Measurements from ENCODE around the gene PARP8.
"Not testable (repeated sequence)": the region's sequence is repeated elsewhere in the genome, so short reads cannot be mapped to it uniquely, and the experiment has no call there.

PARP8 gene

GRCh38 chr5:50774446-50775175, 108.2 kb downstream of the PARP8 start:
- not testable (repeated sequence) for DNase-seq (ENCODE audit: low read depth in 2 of 2)

DNA sequence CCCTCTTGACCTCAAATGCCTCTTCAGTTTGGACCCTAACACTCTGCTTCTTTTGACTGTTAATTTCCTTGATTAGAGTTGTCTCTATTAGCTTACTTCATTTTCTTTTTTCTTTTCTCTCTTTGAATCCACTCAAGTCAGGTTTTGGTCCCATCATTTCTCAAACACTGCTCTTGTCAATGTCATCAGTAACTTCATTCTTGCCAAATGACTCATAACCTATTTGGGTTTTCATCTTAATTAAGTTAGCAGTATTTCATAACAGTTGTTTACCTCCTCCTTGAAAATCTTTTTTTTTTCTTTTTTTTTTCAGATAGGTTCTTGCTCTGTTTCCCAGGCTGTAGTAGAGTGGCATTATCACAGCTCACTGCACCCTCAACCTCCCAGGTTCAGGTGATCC, 119.6 kb downstream of the PARP8 start:
- DNase-seq (ENCODE audit: low read depth in 2 of 2) = no peak

GRCh38 chr5:50791813-50792212, 125.4 kb downstream of the PARP8 start:
- no peak for DNase-seq (ENCODE audit: low read depth in 2 of 2)

GRCh38 chr5:50792843-50793242, 126.4 kb downstream of the PARP8 start:
- no peak for DNase-seq (ENCODE audit: low read depth in 2 of 2)

GRCh38 chr5:50794812-50795211, 128.4 kb downstream of the PARP8 start:
- DNase-seq (ENCODE audit: low read depth in 2 of 2) = no peak

- DNase-seq (ENCODE audit: low read depth in 2 of 2) = no peak
Measured at GRCh38 chr5:50798002-50798401, 131.6 kb downstream of the PARP8 start.

DNA sequence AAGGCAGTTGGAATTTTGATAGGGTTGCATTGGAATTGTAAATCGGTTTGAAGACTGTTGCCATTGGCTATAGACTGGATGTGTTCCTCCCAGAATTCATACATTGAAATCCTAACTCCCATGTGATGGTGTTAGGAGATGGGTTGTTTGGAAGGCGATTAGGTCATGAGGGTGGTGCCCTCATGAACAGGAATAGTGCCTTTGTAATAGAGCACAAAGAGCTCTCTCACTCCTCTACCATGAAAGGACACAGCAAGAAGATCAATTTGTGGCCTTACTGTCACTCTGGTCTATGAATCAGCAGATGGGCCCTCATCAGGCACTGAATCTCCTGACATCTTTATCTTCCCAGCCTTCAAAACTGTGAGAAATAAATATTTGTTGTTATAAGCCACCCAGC, 133.2 kb downstream of the PARP8 start:
- DNase-seq (ENCODE audit: low read depth in 2 of 2) = no peak

DNA sequence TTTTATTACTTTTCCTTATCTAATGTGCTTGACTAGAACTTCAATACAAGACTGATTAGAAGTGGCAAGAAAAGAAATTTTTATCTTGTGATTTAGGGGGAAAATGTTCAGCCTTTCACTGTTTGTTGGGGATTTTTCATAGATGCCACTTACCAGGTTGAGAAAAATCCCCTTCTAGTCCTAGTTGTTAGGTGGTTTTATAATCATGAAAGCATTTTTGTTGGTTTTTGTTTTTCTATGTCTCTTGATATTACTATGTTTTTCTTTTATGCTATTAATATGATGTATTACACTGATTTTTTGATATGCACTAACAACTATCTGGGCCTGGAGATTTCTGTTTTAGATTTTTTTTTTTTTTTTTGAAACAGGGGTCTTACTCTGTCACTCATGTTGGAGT, 134.0 kb downstream of the PARP8 start:
- DNase-seq (ENCODE audit: low read depth in 2 of 2) = no peak

GRCh38 chr5:50807661-50808060, 141.2 kb downstream of the PARP8 start:
- DNase-seq (ENCODE audit: low read depth in 2 of 2) = no peak

DNA sequence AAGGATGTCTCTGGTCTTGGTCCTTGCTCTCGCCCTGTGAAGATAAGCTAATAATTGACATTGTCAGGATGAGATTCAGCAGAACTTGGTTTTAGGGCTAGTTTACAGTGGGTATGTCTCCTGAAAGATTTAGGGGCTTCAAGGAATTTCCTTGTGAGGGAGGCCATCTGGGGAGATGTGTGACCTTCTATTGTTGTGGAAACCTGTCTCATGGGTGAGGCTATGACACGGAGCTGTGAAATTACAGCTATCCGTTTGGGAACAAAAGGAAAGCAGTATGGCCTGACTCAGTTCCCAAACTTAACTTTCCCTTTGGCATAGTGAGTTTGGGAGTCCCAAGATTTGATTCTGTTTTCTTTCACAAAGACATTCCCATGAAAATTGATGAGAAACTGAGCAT, 142.0 kb downstream of the PARP8 start:
- DNase-seq (ENCODE audit: low read depth in 2 of 2) = no peak

GRCh38 chr5:50811746-50812145, 145.3 kb downstream of the PARP8 start:
- not testable (repeated sequence) for DNase-seq (ENCODE audit: low read depth in 2 of 2)

- DNase-seq (ENCODE audit: low read depth in 2 of 2) = no peak
Measured at GRCh38 chr5:50813691-50814090, 147.3 kb downstream of the PARP8 start.

GRCh38 chr5:50814556-50814955, 148.1 kb downstream of the PARP8 start:
- DNase-seq (ENCODE audit: low read depth in 2 of 2) = no peak

- no peak for DNase-seq (ENCODE audit: low read depth in 2 of 2)
Measured at GRCh38 chr5:50822046-50822445, 155.6 kb downstream of the PARP8 start.

DNA sequence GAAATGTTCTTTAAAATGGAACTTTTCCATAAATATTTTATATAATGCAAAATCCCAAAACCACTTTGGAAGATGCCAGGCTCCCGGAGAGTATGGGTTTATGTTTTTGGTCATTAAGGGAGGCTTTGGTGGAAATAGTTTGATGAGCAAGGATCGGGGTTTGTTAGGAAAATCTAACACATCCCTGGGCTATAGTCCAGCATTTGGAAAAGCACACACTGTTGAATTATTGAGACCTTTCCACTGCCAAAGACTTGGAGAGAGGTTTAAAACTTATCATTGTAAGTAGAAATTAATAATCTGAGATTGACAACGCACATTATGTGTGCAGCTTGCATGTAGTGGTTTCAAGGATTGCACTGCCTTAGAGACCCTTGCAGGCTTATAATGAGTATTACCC, 156.3 kb downstream of the PARP8 start:
- no peak for DNase-seq (ENCODE audit: low read depth in 2 of 2)

DNA sequence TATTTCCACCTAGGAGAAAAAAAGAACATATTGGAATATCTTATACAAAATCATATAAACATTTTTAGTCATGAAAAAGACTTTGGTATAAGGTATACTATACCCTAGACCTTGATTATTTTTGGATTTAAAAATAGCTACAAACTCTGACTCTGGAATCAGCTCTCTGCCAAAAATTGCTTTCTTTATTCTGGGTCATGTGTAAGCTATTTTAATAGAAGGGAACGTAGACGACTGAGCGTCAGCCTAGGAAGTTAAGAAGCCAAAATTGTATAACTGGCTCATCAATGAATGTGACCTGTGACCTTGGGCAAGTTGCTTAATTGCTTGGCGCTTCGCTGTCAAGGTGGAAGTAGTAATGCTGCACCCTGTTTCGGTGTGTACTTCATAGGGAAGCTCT, 157.1 kb downstream of the PARP8 start:
- DNase-seq (ENCODE audit: low read depth in 2 of 2) = no peak

GRCh38 chr5:50824109-50824508, 157.7 kb downstream of the PARP8 start:
- no peak for DNase-seq (ENCODE audit: low read depth in 2 of 2)

DNA sequence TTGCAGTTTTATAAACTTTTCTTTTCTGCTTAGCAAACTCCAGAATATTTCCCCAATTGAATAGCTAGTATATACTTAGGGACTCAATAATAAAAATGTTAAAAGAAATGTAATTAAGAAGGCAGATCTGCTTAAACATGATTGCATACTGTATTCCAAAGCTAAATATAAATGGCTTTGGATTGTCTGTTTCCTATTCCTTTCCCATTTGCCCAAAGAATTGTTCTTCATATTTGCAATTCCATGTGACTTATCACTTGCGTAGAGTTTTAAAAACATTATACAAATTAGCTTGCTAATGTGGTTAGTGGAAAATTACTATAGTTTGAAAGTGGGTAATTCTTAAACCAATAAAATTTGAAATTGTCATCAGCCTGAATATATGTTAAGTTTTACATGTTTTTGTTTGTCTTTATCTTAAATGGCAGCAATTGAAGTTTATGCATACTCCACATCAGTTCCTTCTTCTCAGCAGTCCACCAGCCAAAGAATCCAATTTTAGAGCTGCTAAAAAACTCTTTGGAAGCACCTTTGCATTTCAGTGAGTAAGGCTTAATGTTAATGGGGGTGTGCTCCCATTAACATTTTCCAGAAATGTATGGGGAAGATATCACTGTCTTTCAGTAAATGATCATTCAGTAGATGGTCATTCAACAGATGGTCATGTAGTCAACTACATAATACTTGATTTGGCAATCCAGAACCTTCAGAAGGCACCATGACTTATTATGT, 161.2 kb downstream of the PARP8 start:
- DNase-seq (ENCODE audit: low read depth in 2 of 2) = no peak

DNA sequence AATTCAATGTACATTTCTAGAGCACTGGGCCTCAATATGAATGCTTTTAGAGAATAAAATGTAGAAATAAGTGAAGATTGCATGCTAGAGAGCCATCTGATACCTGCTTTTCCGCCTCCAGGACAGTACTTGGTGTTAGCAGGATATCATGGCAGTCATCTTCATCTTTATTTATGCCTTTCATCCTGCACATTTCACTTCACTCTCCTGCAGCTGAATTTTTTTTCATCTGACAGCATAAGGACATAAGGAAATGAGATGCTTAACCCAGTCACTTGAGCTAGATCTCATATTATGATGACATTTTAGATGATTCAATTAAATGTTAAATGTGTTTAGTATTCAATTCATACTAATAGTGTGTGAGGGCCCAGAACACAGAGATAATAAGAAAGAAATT, 162.6 kb downstream of the PARP8 start:
- no peak for DNase-seq (ENCODE audit: low read depth in 2 of 2)

GRCh38 chr5:50832657-50833284, 166.3 kb downstream of the PARP8 start:
- no peak for DNase-seq (ENCODE audit: low read depth in 2 of 2)

DNA sequence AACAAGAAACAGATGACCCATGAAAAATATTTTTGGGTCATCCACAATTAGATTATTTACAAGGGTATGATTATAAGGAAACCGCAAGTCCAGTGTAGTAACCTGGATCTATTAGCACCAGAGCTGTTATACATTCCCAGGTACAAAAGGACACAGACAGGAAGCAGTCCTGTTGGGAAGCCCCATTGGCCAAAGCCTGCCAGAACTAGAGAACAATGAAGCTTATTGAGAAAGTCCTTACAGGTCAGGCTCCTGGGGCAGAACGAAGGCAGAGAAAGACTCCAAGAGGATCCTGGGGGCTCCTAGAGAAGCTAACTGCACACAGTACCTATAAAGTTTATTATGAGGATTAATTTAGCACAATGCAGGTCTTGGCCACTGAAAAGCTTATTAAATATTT, 169.9 kb downstream of the PARP8 start:
- DNase-seq (ENCODE audit: low read depth in 2 of 2) = no peak

- DNase-seq (ENCODE audit: low read depth in 2 of 2) = no peak
Measured at GRCh38 chr5:50839472-50839871, 173.0 kb downstream of the PARP8 start.

GRCh38 chr5:50843091-50843490, 176.7 kb downstream of the PARP8 start:
- no peak for DNase-seq (ENCODE audit: low read depth in 2 of 2)

Data from stimulated activated CD8-positive, alpha-beta memory T cell treated with anti-CD3 and anti-CD28 coated beads, Interleukin-7, amount 100 ng/mL, for 1 hour (primary cell).